ENCODE measurements around the gene ZNF652.
"Not testable (repeated sequence)": the region's sequence is repeated elsewhere in the genome, so short reads cannot be mapped to it uniquely, and the experiment has no call there.

Gene ZNF652

GRCh38 chr17:49290690-49291359 is 71.2 kb downstream of the ZNF652 start:
- H3K4me2 ChIP-seq (ENCODE audit: low read depth, low read length), result no peak overlapping the region
- no peak overlapping the region for H3K4me3 ChIP-seq (ENCODE audit: low read length)
- H2AFZ ChIP-seq (ENCODE audit: low read length), result no peak overlapping the region
- no peak for TF ChIP-seq EZH2phosphoT487 (IDR thresholded peaks at IDR 0.05; ENCODE audit: low read length)
- TF ChIP-seq CTCF (IDR thresholded peaks at IDR 0.05; ENCODE audit: low read length), result peak; percentile 50
- TF ChIP-seq EZH2 (optimal IDR thresholded peaks at IDR 0.05; ENCODE audit: low read depth, low read length), result no peak
- no peaks in the 10 kb centered on the region for H4K20me1 ChIP-seq (ENCODE audit: insufficient read depth, low read length)
- no peaks in the 10 kb centered on the region for H3K4me1 ChIP-seq (ENCODE audit: low read length)
- no peaks in the 10 kb centered on the region for H3K36me3 ChIP-seq (replicated peaks; ENCODE audit: insufficient read depth, low read length)
- H3K79me2 ChIP-seq (ENCODE audit: low read length), result no peaks in the 10 kb centered on the region
- no peak overlapping the region for H3K27ac ChIP-seq (ENCODE audit: low read length)
- DNase-seq, result no peak
- H3K27me3 ChIP-seq (replicated peaks; ENCODE audit: insufficient read depth, low read length), result no peaks in the 10 kb centered on the region
- H3K9ac ChIP-seq (ENCODE audit: low read length), result no peak overlapping the region
- no peaks in the 10 kb centered on the region for H3K9me3 ChIP-seq (replicated peaks; ENCODE audit: insufficient read depth, low read length)
- no peaks in the 10 kb centered on the region for H3K9me2 ChIP-seq (replicated peaks; ENCODE audit: insufficient read depth, low read length)
- no peaks in the 10 kb centered on the region for H3F3A ChIP-seq (ENCODE audit: insufficient read depth, low read length)

DNA sequence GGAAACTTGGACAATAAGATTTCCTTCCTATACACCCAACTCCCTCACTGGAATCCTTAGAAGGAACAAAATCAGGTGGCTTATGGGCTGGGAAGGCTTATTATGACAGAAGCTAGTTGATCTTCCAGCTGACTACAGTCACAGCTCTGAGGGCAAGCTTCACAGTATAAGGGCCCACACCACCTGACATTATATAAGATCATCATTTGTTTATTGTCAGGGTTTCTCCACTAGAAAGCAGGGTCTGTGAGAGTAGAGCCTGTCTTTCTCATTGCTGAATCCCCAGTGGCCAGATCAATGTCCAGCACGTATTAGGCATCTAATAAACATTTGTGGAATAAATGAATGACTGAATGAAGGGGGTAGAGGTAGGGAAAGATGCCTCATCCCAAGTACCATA is 73.7 kb downstream of the ZNF652 start:
- no peaks in the 10 kb centered on the region for H3K27me3 ChIP-seq (replicated peaks; ENCODE audit: insufficient read depth, low read length)
- no peaks in the 10 kb centered on the region for H3K79me2 ChIP-seq (ENCODE audit: low read length)
- no peaks in the 10 kb centered on the region for H3K9me2 ChIP-seq (replicated peaks; ENCODE audit: insufficient read depth, low read length)
- H3K27ac ChIP-seq (ENCODE audit: low read length), result no peak overlapping the region
- H3K9ac ChIP-seq (ENCODE audit: low read length), result no peak overlapping the region
- TF ChIP-seq CTCF (IDR thresholded peaks at IDR 0.05; ENCODE audit: low read length) (no peak), EZH2 (optimal IDR thresholded peaks at IDR 0.05; ENCODE audit: low read depth, low read length) (no peak), EZH2phosphoT487 (IDR thresholded peaks at IDR 0.05; ENCODE audit: low read length) (no peak)
- H3F3A ChIP-seq (ENCODE audit: insufficient read depth, low read length), result no peaks in the 10 kb centered on the region
- no peak for DNase-seq
- H3K36me3 ChIP-seq (replicated peaks; ENCODE audit: insufficient read depth, low read length), result no peaks in the 10 kb centered on the region
- H3K4me1 ChIP-seq (ENCODE audit: low read length), result no peaks in the 10 kb centered on the region
- H3K4me2 ChIP-seq (ENCODE audit: low read depth, low read length), result no peak overlapping the region
- H3K9me3 ChIP-seq (replicated peaks; ENCODE audit: insufficient read depth, low read length), result no peaks in the 10 kb centered on the region
- no peaks in the 10 kb centered on the region for H4K20me1 ChIP-seq (ENCODE audit: insufficient read depth, low read length)
- no peak overlapping the region for H2AFZ ChIP-seq (ENCODE audit: low read length)
- H3K4me3 ChIP-seq (ENCODE audit: low read length), result no peak overlapping the region

DNA sequence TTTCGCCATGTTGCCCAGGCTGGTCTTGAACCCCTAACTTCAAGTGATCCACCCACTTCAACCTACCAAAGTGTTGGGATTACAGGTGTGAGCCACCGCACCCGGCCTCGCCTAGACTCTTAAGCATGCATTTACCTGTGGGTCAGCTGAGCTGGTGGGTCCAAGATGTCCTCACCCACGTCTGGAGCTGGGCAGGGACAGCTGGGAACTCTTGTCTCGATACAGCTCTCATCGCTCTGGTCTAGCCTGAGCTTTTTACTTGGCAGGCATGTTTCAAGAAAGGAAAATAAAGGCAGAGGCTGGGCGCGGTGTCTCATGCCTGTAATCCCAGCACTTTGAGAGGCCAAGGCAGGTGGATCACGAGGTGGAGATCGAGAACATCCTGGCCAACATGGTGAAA is 74.6 kb downstream of the ZNF652 start:
- H3K4me3 ChIP-seq (ENCODE audit: low read length), result no peak overlapping the region
- no peaks in the 10 kb centered on the region for H3F3A ChIP-seq (ENCODE audit: insufficient read depth, low read length)
- no peak for DNase-seq
- H3K9me3 ChIP-seq (replicated peaks; ENCODE audit: insufficient read depth, low read length), result no peaks in the 10 kb centered on the region
- TF ChIP-seq CTCF (IDR thresholded peaks at IDR 0.05; ENCODE audit: low read length) (no peak), EZH2phosphoT487 (IDR thresholded peaks at IDR 0.05; ENCODE audit: low read length) (no peak), EZH2 (optimal IDR thresholded peaks at IDR 0.05; ENCODE audit: low read depth, low read length) (no peak)
- H4K20me1 ChIP-seq (ENCODE audit: insufficient read depth, low read length), result no peaks in the 10 kb centered on the region
- no peaks in the 10 kb centered on the region for H3K9me2 ChIP-seq (replicated peaks; ENCODE audit: insufficient read depth, low read length)
- H2AFZ ChIP-seq (ENCODE audit: low read length), result no peak overlapping the region
- H3K27ac ChIP-seq (ENCODE audit: low read length), result no peak overlapping the region
- H3K9ac ChIP-seq (ENCODE audit: low read length), result no peak overlapping the region
- H3K36me3 ChIP-seq (replicated peaks; ENCODE audit: insufficient read depth, low read length), result no peaks in the 10 kb centered on the region
- no peaks in the 10 kb centered on the region for H3K27me3 ChIP-seq (replicated peaks; ENCODE audit: insufficient read depth, low read length)
- H3K4me1 ChIP-seq (ENCODE audit: low read length), result no peaks in the 10 kb centered on the region
- H3K4me2 ChIP-seq (ENCODE audit: low read depth, low read length), result no peak overlapping the region
- no peaks in the 10 kb centered on the region for H3K79me2 ChIP-seq (ENCODE audit: low read length)

DNA sequence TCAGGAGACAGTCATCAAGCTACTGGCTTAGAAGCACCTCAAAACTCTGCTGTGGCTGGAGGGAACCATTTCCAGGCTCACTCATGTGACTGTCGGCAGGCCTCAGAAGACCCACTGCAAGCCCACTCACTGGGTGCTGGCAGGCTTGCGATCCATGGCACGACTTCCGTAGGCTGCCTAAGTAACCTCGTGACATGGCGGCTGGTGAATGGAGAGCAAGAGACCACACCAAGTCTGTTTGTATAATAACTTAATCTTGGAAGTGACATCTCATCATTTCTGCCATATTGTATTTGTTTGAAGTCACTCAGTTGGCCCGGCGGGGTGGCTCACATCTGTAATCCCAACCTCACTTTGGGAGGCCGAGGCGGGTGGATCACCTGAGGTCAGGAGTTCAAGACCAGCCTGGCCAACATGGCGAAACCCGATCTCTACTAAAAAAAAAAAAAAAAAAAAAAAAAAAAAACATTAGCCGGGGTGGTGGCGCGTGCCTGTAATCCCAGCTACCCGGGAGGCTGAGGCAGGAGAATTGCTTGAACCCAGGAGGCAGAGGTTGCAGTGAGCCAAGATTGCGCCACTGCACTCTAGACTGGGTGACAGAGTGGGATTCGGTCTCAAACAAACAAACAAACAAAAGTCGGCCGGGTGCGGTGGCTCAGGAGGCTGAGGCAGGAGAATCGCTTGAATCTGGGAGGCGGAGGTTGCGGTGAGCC is 75.6 kb downstream of the ZNF652 start:
- H4K20me1 ChIP-seq (ENCODE audit: insufficient read depth, low read length); H3K36me3 ChIP-seq (replicated peaks; ENCODE audit: insufficient read depth, low read length); H3K4me1 ChIP-seq (ENCODE audit: low read length); H3K79me2 ChIP-seq (ENCODE audit: low read length); H2AFZ ChIP-seq (ENCODE audit: low read length); H3K9me2 ChIP-seq (replicated peaks; ENCODE audit: insufficient read depth, low read length); H3K27ac ChIP-seq (ENCODE audit: low read length); H3K9ac ChIP-seq (ENCODE audit: low read length); DNase-seq; H3K4me2 ChIP-seq (ENCODE audit: low read depth, low read length); H3K9me3 ChIP-seq (replicated peaks; ENCODE audit: insufficient read depth, low read length); H3K27me3 ChIP-seq (replicated peaks; ENCODE audit: insufficient read depth, low read length); H3F3A ChIP-seq (ENCODE audit: insufficient read depth, low read length); H3K4me3 ChIP-seq (ENCODE audit: low read length): not testable (repeated sequence)
